HT-29 (cell line): Measurements from ENCODE around the gene ATXN1. TPM values are rescaled to one million over a fixed set of nuclear protein-coding genes. Genes with fewer than 3 reads are reported as not detected.
"Not testable (repeated sequence)": the region's sequence is repeated elsewhere in the genome, so short reads cannot be mapped to it uniquely, and the experiment has no call there.

Source experiments
- DNase-seq: peaks from one replicate; pipeline ENCODE4 v3.0.0-alpha.2; 2015; ENCODE audit warnings: low spot score
- total RNA-seq: library from RNA; depleted of rRNA; stranded (reverse); fragments of >200 nt; shearing (Covaris generic); gene quantifications from 2 replicates; pipeline ENCODE4 v1.2.3, GENCODE V29; 2014

ATXN1 gene
- total RNA-seq, 1 experiment from 2014 or later: 39.1 TPM

GRCh38 chr6:16390909-16391450 is 370.3 kb downstream of the ATXN1 start:
- not testable (repeated sequence) for DNase-seq

- no peak for DNase-seq
Measured at GRCh38 chr6:16389642-16390041, 371.6 kb downstream of the ATXN1 start.

GRCh38 chr6:16388488-16388887 is 372.8 kb downstream of the ATXN1 start:
- no peak for DNase-seq

DNA sequence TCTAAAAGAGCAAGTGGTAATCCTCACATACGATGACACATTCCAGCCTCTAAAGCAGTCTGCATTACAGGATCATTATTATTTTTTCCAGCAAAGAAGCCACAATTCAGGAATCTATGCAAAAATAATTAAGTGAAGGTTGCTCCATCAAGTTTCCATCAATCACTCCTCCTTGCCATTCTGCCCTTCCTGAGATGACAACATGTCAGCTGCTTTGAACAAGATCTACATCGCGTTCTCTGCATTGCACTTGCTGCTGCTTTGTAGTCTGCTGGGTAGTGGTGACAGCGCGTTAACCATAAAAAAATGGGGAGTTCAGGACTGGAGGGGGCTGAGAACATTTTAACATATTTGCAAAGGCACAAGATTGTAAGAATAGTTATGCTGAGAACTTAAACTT is 375.2 kb downstream of the ATXN1 start:
- DNase-seq: no peak

GRCh38 chr6:16383607-16384206 is 377.6 kb downstream of the ATXN1 start:
- DNase-seq: no peak

DNA sequence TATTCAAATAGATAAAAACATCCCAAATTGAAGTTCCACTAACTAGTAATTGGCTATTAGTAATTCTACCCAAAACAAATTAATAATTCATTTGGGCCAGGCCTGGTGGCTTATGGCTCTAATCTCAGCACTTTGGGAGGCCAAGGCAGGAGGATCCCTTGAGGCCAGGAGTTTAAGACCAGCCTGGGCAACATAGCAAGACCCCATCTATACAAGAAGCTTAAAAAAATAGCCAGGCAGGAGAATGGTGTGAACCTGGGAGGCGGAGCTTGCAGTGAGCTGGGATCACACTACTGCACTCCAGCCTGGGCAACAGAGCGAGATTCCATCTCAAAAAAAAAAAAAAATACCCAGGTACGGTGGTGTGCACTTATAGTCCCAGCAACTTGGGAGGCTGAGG is 379.3 kb downstream of the ATXN1 start:
- DNase-seq: not testable (repeated sequence)

GRCh38 chr6:16380220-16380809 is 380.9 kb downstream of the ATXN1 start:
- no peak for DNase-seq

GRCh38 chr6:16378360-16378759 is 382.9 kb downstream of the ATXN1 start:
- DNase-seq: not testable (repeated sequence)

- no peak for DNase-seq
Measured at GRCh38 chr6:16377470-16377869, 383.8 kb downstream of the ATXN1 start.

GRCh38 chr6:16375843-16376242 is 385.4 kb downstream of the ATXN1 start:
- no peak for DNase-seq

DNA sequence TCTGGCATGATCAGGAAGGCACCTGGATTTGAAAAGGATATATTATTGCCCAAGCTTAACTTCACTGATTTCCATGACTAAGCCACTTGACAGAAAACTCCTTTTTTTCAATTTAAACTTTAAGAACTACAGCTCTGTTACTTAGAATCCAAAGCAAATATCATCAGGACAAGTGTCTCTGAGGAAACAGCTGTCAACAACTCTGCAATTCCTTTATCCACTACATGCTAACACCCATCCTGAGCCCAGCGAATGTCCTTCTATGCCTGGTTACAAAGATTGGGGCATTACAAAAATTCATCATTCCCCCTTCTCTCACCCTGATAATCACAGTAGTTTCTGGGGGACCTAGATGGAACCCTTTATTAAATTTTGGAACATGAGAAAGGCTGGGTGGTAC is 386.1 kb downstream of the ATXN1 start:
- DNase-seq: no peak

DNA sequence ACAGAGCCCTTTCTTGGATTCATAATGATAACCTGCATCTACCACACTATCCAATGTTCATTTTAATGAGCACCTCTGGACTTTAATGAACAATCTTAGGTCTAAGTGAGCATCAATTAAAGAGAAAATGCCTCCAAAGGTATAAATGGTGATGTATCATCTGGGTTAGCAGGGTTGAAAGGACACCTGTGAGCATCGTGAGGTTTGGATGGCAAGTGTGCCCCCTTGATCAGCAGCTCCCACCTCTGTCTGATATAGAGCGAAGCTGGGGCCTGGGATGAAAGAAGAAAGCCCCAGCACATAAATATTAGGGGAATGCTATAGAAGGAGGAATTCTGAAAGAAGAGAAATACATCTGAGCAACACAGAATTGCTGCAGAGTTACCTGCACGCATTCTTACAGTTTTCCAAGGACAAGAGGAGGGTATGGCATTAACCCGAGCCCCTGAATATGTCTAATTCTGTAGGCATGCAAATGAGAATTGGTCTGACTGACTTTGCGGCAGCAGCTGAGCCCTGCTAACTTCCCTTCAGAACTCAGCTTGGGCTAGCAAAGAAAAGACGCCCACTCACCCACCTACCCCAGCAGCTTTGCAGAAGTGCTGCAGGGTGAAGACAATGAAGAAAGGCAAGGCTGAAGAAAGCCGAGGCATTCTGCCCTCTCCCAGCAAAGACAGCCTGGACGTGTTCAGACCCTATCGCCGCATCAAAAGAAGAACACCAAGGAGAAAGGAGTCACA is 386.6 kb downstream of the ATXN1 start:
- no peak for DNase-seq

GRCh38 chr6:16374016-16374415 is 387.2 kb downstream of the ATXN1 start:
- DNase-seq: no peak

DNA sequence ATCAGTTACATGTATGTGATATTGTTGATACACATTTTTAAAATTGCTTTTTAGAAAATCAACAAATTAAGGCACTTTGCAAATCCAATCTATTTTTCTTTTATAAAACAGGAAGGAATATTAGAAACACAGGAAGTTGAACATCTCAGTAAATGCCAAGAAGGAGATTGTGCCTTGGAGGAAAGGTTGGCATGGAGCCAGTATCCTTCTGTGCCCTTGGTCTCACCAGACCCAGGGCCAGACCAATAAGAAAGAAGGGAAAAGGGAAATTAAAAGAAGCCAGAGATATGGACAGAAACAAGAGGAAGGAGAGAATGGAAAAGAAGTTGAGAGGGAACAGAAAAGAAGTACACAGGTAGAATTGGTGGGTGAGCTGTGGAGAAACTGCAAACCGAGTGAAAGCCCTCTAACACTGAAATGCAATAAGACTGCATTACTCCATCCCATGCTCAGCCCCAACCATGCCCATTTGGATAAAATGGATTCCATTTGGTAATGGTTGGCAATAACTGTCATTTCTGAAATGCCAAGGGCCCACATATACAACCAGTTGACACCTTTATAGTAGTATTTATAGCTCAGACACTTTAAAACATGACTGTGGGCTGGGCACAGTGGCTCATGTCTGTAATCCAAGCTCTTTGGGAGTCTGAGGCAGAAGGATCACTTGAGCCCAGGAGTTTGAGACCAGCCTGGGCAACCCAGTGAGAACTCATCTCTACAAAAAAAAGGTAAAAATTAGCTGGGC is 389.1 kb downstream of the ATXN1 start:
- DNase-seq: no peak

DNA sequence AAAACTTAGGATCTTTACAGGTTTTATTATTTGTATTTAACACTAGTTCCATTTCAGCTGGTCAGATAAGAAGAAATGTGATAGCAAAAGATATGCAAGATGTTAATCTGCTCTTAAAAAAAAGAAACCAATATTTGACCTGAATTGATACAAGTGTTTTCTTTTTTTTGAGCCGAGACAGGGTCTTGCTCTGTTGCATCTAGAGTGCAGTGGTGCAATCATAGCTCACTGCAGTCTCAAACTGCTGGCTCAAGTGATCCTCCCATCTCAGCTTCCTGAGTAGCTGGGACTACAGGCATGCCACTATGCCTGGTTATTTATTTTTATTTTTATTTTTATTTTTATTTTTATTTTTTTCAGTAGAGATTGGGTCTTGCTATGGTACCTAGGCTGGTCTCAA is 389.9 kb downstream of the ATXN1 start:
- DNase-seq: no peak

DNA sequence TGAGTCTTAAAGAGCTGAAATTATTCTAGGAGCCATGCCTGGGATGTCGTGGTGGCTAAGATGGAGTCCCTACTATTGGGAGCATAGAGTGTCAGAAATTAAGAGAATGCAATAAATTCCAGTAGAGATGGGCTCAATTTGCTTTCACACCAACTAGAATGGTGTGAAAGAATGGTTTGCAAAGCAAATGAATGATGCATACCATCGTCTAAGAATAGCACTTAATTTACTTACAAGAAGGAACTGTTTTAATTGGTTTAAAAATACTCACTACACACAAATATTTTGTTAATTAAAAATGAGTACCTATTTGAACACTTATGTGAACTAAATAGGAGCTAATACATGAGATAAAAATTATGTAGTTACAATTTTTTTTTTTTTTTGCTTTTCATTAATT is 390.3 kb downstream of the ATXN1 start:
- DNase-seq: no peak

DNA sequence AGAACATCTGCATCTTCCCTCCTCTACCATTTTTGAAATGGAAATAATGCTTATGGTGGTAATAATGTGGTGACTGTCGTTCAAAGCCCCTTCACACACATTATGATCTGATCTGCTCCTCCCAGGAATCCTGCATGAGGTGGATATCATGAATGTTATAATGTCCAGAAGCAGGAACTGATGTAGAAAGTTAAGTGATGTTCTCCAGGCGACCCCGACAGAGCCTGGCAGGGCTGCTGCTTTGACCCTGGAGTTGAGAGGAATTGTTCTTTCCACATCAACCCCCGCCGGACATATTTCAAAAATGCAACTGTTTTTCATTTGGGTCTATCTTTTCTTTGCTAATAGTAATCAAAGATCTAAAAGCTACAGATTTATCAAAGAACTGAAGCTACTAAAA is 391.3 kb downstream of the ATXN1 start:
- no peak for DNase-seq

GRCh38 chr6:16369140-16369745 is 392.0 kb downstream of the ATXN1 start:
- no peak for DNase-seq

GRCh38 chr6:16367571-16367970 is 393.7 kb downstream of the ATXN1 start:
- no peak for DNase-seq

- no peak for DNase-seq
Measured at GRCh38 chr6:16363749-16364148, 397.5 kb downstream of the ATXN1 start.

- no peak for DNase-seq
Measured at GRCh38 chr6:16362819-16363589, 398.3 kb downstream of the ATXN1 start.
